Natural killer cell treated with Interleukin-12 subunit alpha and Interleukin-12 subunit beta and Interleukin-15 and Interleukin-18, amount 100 ng/mL, for 72 hours (primary cell): ENCODE results near the gene ZGPAT. TPM values are rescaled to one million over a fixed set of nuclear protein-coding genes. Genes with fewer than 3 reads are reported as not detected.

Source experiments
- ATAC-seq, 2 donors: fragments of 150-1000 bp; cut with Tn5 transposase in 1 of 2; sonication (Bioruptor Pico), chemical (Tn5 transposase) in 1 of 2; 2 replicates each; pipeline ENCODE4 v1.10.0; 2021
- DNase-seq: peaks from one replicate; pipeline ENCODE4 v3.0.0; 2022; ENCODE audit warnings: low spot score
- H3K27ac Mint-ChIP-seq, 2 donors: 1 replicate in 1 of 2; 2 replicates in 1 of 2; pipeline ENCODE4 v1.8.0; 2022; ENCODE audit warnings: mixed read lengths in 2 of 2, mild to moderate bottlenecking in 1 of 2, moderate library complexity in 1 of 2
- H3K27me3 Mint-ChIP-seq, 2 donors: 1 replicate in 1 of 2; 2 replicates in 1 of 2; pipeline ENCODE4 v1.8.0; 2022; ENCODE audit warnings: mixed read lengths in 2 of 2
- H3K36me3 Mint-ChIP-seq: one replicate; pipeline ENCODE4 v1.8.0; 2022; ENCODE audit warnings: mixed read lengths
- H3K4me1 Mint-ChIP-seq, 2 donors: 1 replicate in 1 of 2; 2 replicates in 1 of 2; pipeline ENCODE4 v1.8.0; 2022; ENCODE audit warnings: low read depth in 2 of 2, mixed read lengths in 2 of 2, mild to moderate bottlenecking in 1 of 2
- H3K4me3 Mint-ChIP-seq: one replicate; pipeline ENCODE4 v1.8.0; 2022; ENCODE audit warnings: mixed read lengths
- H3K9me3 Mint-ChIP-seq: 2 replicates; pipeline ENCODE4 v1.8.0; 2022; ENCODE audit warnings: mixed read lengths
- total RNA-seq, 2 donors: library from RNA; stranded (reverse); gene quantifications; one replicate each; pipeline ENCODE4 v1.2.3, GENCODE V29; 2022

The ZGPAT gene
- total RNA-seq, 2 donors from 2014 or later, result 40.8 to 53.0 TPM

- Mint-ChIP-seq H3K27ac (no peak overlapping the region), H3K36me3 (no peaks in the 10 kb centered on the region), H3K27me3 (no peaks in the 10 kb centered on the region), H3K4me3 (no peak overlapping the region), H3K9me3 (no peaks in the 10 kb centered on the region), H3K4me1 (peaks cover 0 to 2% of the 10 kb centered on the region in 2 donors)
- no peak for DNase-seq
- no peak for ATAC-seq
Measured at GRCh38 chr20:63685269-63686026, 22.4 kb upstream of the ZGPAT start.

- Mint-ChIP-seq H3K4me1 (peaks cover 0 to 2% of the 10 kb centered on the region in 2 donors), H3K27me3 (no peaks in the 10 kb centered on the region), H3K4me3 (no peak overlapping the region), H3K9me3 (no peaks in the 10 kb centered on the region), H3K27ac (peak overlapping the region in 1 of 2 donors; percentile 23), H3K36me3 (no peaks in the 10 kb centered on the region)
- no peak for DNase-seq
- ATAC-seq, result peak in 1 of 2 donors; percentile 2
Measured at GRCh38 chr20:63686094-63686491, 21.7 kb upstream of the ZGPAT start.

GRCh38 chr20:63686492-63687321, 21.1 kb upstream of the ZGPAT start:
- Mint-ChIP-seq H3K27me3 (no peaks in the 10 kb centered on the region), H3K9me3 (no peaks in the 10 kb centered on the region), H3K4me3 (no peak overlapping the region), H3K36me3 (no peaks in the 10 kb centered on the region), H3K4me1 (peaks cover 0 to 2% of the 10 kb centered on the region in 2 donors), H3K27ac (peak overlapping the region in 1 of 2 donors; percentile 23)
- no peak for DNase-seq
- peak; percentile 50 to 67 for ATAC-seq

- H3K36me3 Mint-ChIP-seq, result no peaks in the 10 kb centered on the region
- DNase-seq, result no peak
- H3K9me3 Mint-ChIP-seq, result no peaks in the 10 kb centered on the region
- peaks cover 0 to 2% of the 10 kb centered on the region in 2 donors for H3K4me1 Mint-ChIP-seq
- no peak for ATAC-seq
- no peak overlapping the region for H3K27ac Mint-ChIP-seq
- H3K27me3 Mint-ChIP-seq, result no peaks in the 10 kb centered on the region
- no peak overlapping the region for H3K4me3 Mint-ChIP-seq
Measured at GRCh38 chr20:63687419-63688178, 20.2 kb upstream of the ZGPAT start.

GRCh38 chr20:63688228-63689045, 19.4 kb upstream of the ZGPAT start:
- Mint-ChIP-seq H3K27ac (no peak overlapping the region), H3K4me3 (no peak overlapping the region), H3K36me3 (no peaks in the 10 kb centered on the region), H3K9me3 (no peaks in the 10 kb centered on the region), H3K4me1 (peaks cover 0 to 2% of the 10 kb centered on the region in 2 donors), H3K27me3 (no peaks in the 10 kb centered on the region)
- ATAC-seq (no peak), DNase-seq (no peak)

- DNase-seq (peak; percentile 49), ATAC-seq (no peak)
- Mint-ChIP-seq H3K27me3 (no peaks in the 10 kb centered on the region), H3K36me3 (no peaks in the 10 kb centered on the region), H3K4me3 (no peak overlapping the region), H3K27ac (no peak overlapping the region), H3K4me1 (peaks cover 0 to 2% of the 10 kb centered on the region in 2 donors), H3K9me3 (no peaks in the 10 kb centered on the region)
Measured at GRCh38 chr20:63689046-63690002, 18.5 kb upstream of the ZGPAT start.

GRCh38 chr20:63690003-63690897, 17.6 kb upstream of the ZGPAT start:
- peak; percentile 51 for DNase-seq
- no peaks in the 10 kb centered on the region for H3K27me3 Mint-ChIP-seq

GRCh38 chr20:63690898-63691710, 16.7 kb upstream of the ZGPAT start:
- Mint-ChIP-seq H3K36me3 (no peaks in the 10 kb centered on the region), H3K4me3 (no peak overlapping the region), H3K27me3 (no peaks in the 10 kb centered on the region), H3K4me1 (peaks cover 0 to 2% of the 10 kb centered on the region in 2 donors), H3K9me3 (no peaks in the 10 kb centered on the region), H3K27ac (no peak overlapping the region)
- DNase-seq (peak; percentile 58), ATAC-seq (no peak)

More at GRCh38 chr20:63690003-63690897, 17.6 kb upstream of the ZGPAT start:
- no peaks in the 10 kb centered on the region for H3K9me3 Mint-ChIP-seq
- no peak overlapping the region for H3K27ac Mint-ChIP-seq
- no peak overlapping the region for H3K4me3 Mint-ChIP-seq
- no peak for ATAC-seq
- peaks cover 0 to 2% of the 10 kb centered on the region in 2 donors for H3K4me1 Mint-ChIP-seq
- H3K36me3 Mint-ChIP-seq, result no peaks in the 10 kb centered on the region

GRCh38 chr20:63691711-63692435, 16.0 kb upstream of the ZGPAT start:
- no peaks in the 10 kb centered on the region for H3K27me3 Mint-ChIP-seq
- DNase-seq (peak; percentile 59), ATAC-seq (no peak)
- H3K9me3 Mint-ChIP-seq, result no peaks in the 10 kb centered on the region
- H3K4me1 Mint-ChIP-seq, result no peaks in the 10 kb centered on the region
- peak overlapping the region in 1 of 2 donors; percentile 41 for H3K27ac Mint-ChIP-seq
- H3K4me3 Mint-ChIP-seq, result no peak overlapping the region
- no peaks in the 10 kb centered on the region for H3K36me3 Mint-ChIP-seq

GRCh38 chr20:63692436-63693082, 15.3 kb upstream of the ZGPAT start:
- Mint-ChIP-seq H3K27ac (peak overlapping the region in 1 of 2 donors; percentile 41), H3K4me3 (no peak overlapping the region)

More at GRCh38 chr20:63692436-63693082, 15.3 kb upstream of the ZGPAT start:
- peaks cover 0 to 2% of the 10 kb centered on the region in 2 donors for H3K4me1 Mint-ChIP-seq
- ATAC-seq (no peak), DNase-seq (peak; percentile 44)
- no peaks in the 10 kb centered on the region for H3K36me3 Mint-ChIP-seq
- H3K9me3 Mint-ChIP-seq, result no peaks in the 10 kb centered on the region
- H3K27me3 Mint-ChIP-seq, result no peaks in the 10 kb centered on the region
